ENCODE measurements around the gene POLDIP3. TPM values are rescaled to one million over a fixed set of nuclear protein-coding genes. Genes with fewer than 3 reads are reported as not detected.

Gene POLDIP3
- total and polyA plus RNA-seq, 8 donors, result 21.6 to 60.8 (median 34.8) TPM

GRCh38 chr22:42655693-42656092 is 41.0 kb upstream of the POLDIP3 start:
- Histone ChIP-seq H3K27me3 (no peaks in the 10 kb centered on the region), H3K4me3 (no peak overlapping the region), H3K27ac (no peak overlapping the region), H3K9me3 (no peaks in the 10 kb centered on the region), H3K36me3 (no peaks in the 10 kb centered on the region), H3K4me1 (peaks cover 0 to 14% (median 4%) of the 10 kb centered on the region in 4 donors)
- TF ChIP-seq EP300 (IDR thresholded peaks at IDR 0.05) (no peak), POLR2A (IDR thresholded peaks at IDR 0.05) (no peak), CTCF (IDR thresholded peaks at IDR 0.05) (no peak), POLR2AphosphoS5 (IDR thresholded peaks at IDR 0.05) (no peak)
- WGBS, 5 donors, result 62 to 82% (median 69%) methylated on average over 8 to 9 of the region's 9 CpGs
- peak in 1 of 2 donors; percentile 26 for DNase-seq
- intact Hi-C loops (cut with DNase I; ENCODE audit: low total_unique reads), result no loop called here

DNA sequence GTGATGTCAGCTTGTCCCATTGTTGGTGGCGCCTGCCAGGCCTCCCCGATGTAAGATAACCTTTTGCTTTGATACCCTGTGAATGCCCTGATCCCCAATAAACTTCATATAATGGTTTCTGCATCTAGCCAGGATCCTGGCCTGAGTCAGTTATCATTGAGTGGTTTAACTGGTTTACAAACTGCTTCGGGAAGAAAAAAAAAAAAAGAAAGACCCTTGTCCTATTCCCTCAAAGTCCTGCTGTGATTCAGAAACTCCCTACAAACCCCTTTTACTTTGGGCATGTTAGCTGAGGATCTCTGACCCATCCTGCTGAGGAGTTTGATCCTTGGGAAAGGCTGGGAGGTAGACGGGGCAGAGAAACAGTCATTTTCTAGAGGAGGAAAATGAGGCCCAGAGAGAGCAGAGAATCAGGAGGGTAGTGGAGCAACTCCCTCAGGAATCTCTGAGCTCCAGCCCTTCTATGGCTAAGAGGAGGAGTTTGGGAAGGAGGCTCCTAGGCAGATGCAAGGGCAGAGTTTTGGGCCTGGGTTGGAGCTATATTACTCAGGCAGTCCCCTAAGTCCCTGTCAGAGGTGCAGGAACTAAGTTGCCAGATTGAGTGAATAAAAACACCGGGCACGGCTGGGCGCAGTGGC is 39.9 kb upstream of the POLDIP3 start:
- 51 to 75% (median 67%) methylated on average over 7 of the region's 7 CpGs for WGBS, 5 donors
- TF ChIP-seq POLR2A (IDR thresholded peaks at IDR 0.05), result no peak
- no peak for TF ChIP-seq POLR2AphosphoS5 (IDR thresholded peaks at IDR 0.05)
- TF ChIP-seq CTCF (IDR thresholded peaks at IDR 0.05), result no peak
- TF ChIP-seq EP300 (IDR thresholded peaks at IDR 0.05), result no peak
- H3K27me3 ChIP-seq, result no peaks in the 10 kb centered on the region
- no peaks in the 10 kb centered on the region for H3K36me3 ChIP-seq
- DNase-seq, result peak in 1 of 2 donors; percentile 50
- H3K4me1 ChIP-seq, result peaks cover 2 to 18% (median 8%) of the 10 kb centered on the region in 4 donors
- H3K27ac ChIP-seq, result peak overlapping the region in 3 of 5 donors; percentile 1 to 40 (median 9)
- H3K4me3 ChIP-seq, result no peak overlapping the region
- H3K9me3 ChIP-seq, result no peaks in the 10 kb centered on the region
- intact Hi-C loops (cut with DNase I; ENCODE audit: low total_unique reads), result no loop called here

GRCh38 chr22:42653999-42654398 is 39.3 kb upstream of the POLDIP3 start:
- Histone ChIP-seq H3K4me3 (no peak overlapping the region), H3K27me3 (no peaks in the 10 kb centered on the region), H3K4me1 (peaks cover 5 to 20% (median 9%) of the 10 kb centered on the region in 4 donors), H3K27ac (no peak overlapping the region), H3K36me3 (no peaks in the 10 kb centered on the region), H3K9me3 (no peaks in the 10 kb centered on the region)
- intact Hi-C loops (cut with DNase I; ENCODE audit: low total_unique reads), result no loop called here
- no peak for DNase-seq
- TF ChIP-seq POLR2AphosphoS5 (IDR thresholded peaks at IDR 0.05), result no peak
- no peak for TF ChIP-seq EP300 (IDR thresholded peaks at IDR 0.05)
- TF ChIP-seq POLR2A (IDR thresholded peaks at IDR 0.05), result no peak
- no peak for TF ChIP-seq CTCF (IDR thresholded peaks at IDR 0.05)
- 30 to 62% (median 43%) methylated on average over 4 of the region's 4 CpGs for WGBS, 5 donors

DNA sequence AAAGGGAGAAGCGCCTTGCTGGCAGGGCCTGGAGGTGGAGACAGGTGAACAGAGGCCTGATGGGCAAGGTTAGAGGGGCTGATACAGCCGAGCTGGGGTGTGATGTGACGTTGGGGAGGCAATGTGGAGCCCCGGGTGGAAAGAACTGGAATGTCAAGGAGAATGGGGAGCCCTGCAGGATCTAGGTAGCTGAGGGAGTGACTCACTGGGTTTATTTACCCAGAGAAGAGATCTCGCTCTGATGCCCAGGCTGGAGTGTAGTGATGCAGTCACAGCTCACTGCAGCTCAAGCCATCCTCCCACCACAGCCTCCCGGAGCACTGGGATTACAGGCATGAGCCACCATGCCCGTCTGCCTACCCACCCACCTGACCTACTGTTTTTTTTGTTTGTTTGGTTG is 36.5 kb upstream of the POLDIP3 start:
- WGBS, 5 donors, result 68 to 82% (median 72%) methylated on average over 7 of the region's 7 CpGs
- Histone ChIP-seq H3K4me3 (no peak overlapping the region), H3K36me3 (no peaks in the 10 kb centered on the region), H3K27ac (no peak overlapping the region), H3K27me3 (no peaks in the 10 kb centered on the region), H3K9me3 (no peaks in the 10 kb centered on the region), H3K4me1 (peaks cover 28 to 45% (median 35%) of the 10 kb centered on the region in 4 donors)
- no peak for TF ChIP-seq POLR2AphosphoS5 (IDR thresholded peaks at IDR 0.05)
- TF ChIP-seq CTCF (IDR thresholded peaks at IDR 0.05), result no peak
- no peak for TF ChIP-seq EP300 (IDR thresholded peaks at IDR 0.05)
- TF ChIP-seq POLR2A (IDR thresholded peaks at IDR 0.05), result no peak
- peak in 1 of 2 donors; percentile 34 for DNase-seq
- intact Hi-C loops (cut with DNase I; ENCODE audit: low total_unique reads), result no loop called here
